NOMO-1 (cell line): ENCODE results near the gene NOXA1.
A peak's percentile ranks its signal among the peaks of the same experiment; 100 is the strongest.

Source experiments
- DNase-seq, 2 experiments: peaks; one replicate each; lab custom pipeline; 2025; ENCODE audit not compliant: unreplicated experiment in 2 of 2; lab: John Stamatoyannopoulos, UW

NOXA1 gene

GRCh38 chr9:137387891-137388560 is 35.2 kb upstream of the NOXA1 start:
- DNase-seq = no peak

GRCh38 chr9:137388589-137389427 is 34.4 kb upstream of the NOXA1 start:
- DNase-seq = no peak

- DNase-seq = no peak
Measured at GRCh38 chr9:137389428-137389746, 33.8 kb upstream of the NOXA1 start.

- no peak for DNase-seq
Measured at GRCh38 chr9:137390553-137391410, 32.4 kb upstream of the NOXA1 start.

GRCh38 chr9:137391411-137391754 is 31.8 kb upstream of the NOXA1 start:
- no peak for DNase-seq

- DNase-seq = no peak
Measured at GRCh38 chr9:137392232-137393007, 30.8 kb upstream of the NOXA1 start.

- DNase-seq = no peak
Measured at GRCh38 chr9:137393176-137394150, 29.7 kb upstream of the NOXA1 start.

GRCh38 chr9:137394866-137395665 is 28.1 kb upstream of the NOXA1 start:
- no peak for DNase-seq

- DNase-seq = no peak
Measured at GRCh38 chr9:137395666-137396010, 27.6 kb upstream of the NOXA1 start.

- DNase-seq = no peak
Measured at GRCh38 chr9:137396227-137396626, 27.0 kb upstream of the NOXA1 start.

GRCh38 chr9:137396634-137397367 is 26.4 kb upstream of the NOXA1 start:
- no peak for DNase-seq

- no peak for DNase-seq
Measured at GRCh38 chr9:137397675-137398423, 25.3 kb upstream of the NOXA1 start.

- DNase-seq = no peak
Measured at GRCh38 chr9:137398561-137399468, 24.4 kb upstream of the NOXA1 start.

- DNase-seq = peak in 1 of 2 experiments; percentile 22
Measured at GRCh38 chr9:137402746-137403145, 20.4 kb upstream of the NOXA1 start.

- no peak for DNase-seq
Measured at GRCh38 chr9:137403269-137403668, 19.9 kb upstream of the NOXA1 start.

- no peak for DNase-seq
Measured at GRCh38 chr9:137404961-137405567, 18.1 kb upstream of the NOXA1 start.
